CD4-positive, alpha-beta T cell (primary cell): ENCODE results near the gene DAPK1. TPM values are rescaled to one million over a fixed set of nuclear protein-coding genes. Genes with fewer than 3 reads are reported as not detected.

Experiments
- ATAC-seq: fragments of 200-7000 bp; cut with Tn5 transposase; one replicate; pipeline ENCODE4 v1.10.0; 2022; ENCODE audit warnings: mild to moderate bottlenecking; ENCODE audit not compliant: poor library complexity
- CTCF ChIA-PET: fragments of 350-600 bp; sonication (Branson Sonifier 250); formaldehyde crosslinking; loops from one replicate; lab custom pipeline; 2021; ENCODE audit warnings: antibody characterized with exemption, inconsistent platforms; lab: Charles Lee
- POLR2A ChIA-PET: fragments of 350-600 bp; sonication (Branson Sonifier 250); formaldehyde crosslinking; loops from one replicate; lab custom pipeline; 2021; ENCODE audit warnings: antibody characterized with exemption, inconsistent platforms; lab: Charles Lee
- DNase-seq, 14 experiments: peaks; one replicate each; pipeline ENCODE4 v3.0.0-alpha.2; 2013 to 2020; ENCODE audit warnings: mixed read lengths in 2 of 14
- H3K27ac ChIP-seq, 2 donors: one replicate each; pipeline versions ENCODE4 v1.5.1 to v1.7.0; 2013; ENCODE audit warnings: low read length in 2 of 2, low read depth in 1 of 2, mild to moderate bottlenecking in 1 of 2
- H3K27me3 ChIP-seq, 2 experiments: 1 replicate in 1 of 2; 2 replicates in 1 of 2; pipeline versions ENCODE4 v1.6.1 to v1.7.0; 2013; ENCODE audit warnings: low read length in 2 of 2, control low read depth in 1 of 2, mild to moderate bottlenecking in 1 of 2, moderate library complexity in 1 of 2; ENCODE audit not compliant: insufficient read depth in 2 of 2, control insufficient read depth in 1 of 2
- H3K36me3 ChIP-seq: one replicate; pipeline ENCODE4 v1.6.1; 2013; ENCODE audit warnings: low read length, control low read depth; ENCODE audit not compliant: insufficient read depth
- H3K4me1 ChIP-seq: one replicate; pipeline ENCODE4 v1.6.1; 2013; ENCODE audit warnings: low read length, control low read depth; ENCODE audit not compliant: insufficient read depth
- H3K4me3 ChIP-seq: one replicate; pipeline ENCODE4 v1.5.1; 2013; ENCODE audit warnings: mild to moderate bottlenecking, low read length, moderate library complexity
- H3K9me3 ChIP-seq, 2 experiments: 1 replicate in 1 of 2; 2 replicates in 1 of 2; pipeline versions ENCODE4 v1.6.1 to v1.7.0; 2013; ENCODE audit warnings: low read length in 2 of 2, mild to moderate bottlenecking in 2 of 2, control low read depth in 1 of 2, moderate library complexity in 1 of 2; ENCODE audit not compliant: control insufficient read depth in 1 of 2, insufficient read depth in 1 of 2
- H3K27ac Mint-ChIP-seq: one replicate; pipeline ENCODE4 v1.8.0; 2020; ENCODE audit warnings: mixed read lengths
- H3K27me3 Mint-ChIP-seq: one replicate; pipeline ENCODE4 v1.8.0; 2021; ENCODE audit warnings: mixed read lengths
- H3K36me3 Mint-ChIP-seq: one replicate; pipeline ENCODE4 v1.8.0; 2021; ENCODE audit warnings: low read depth, mixed read lengths
- H3K4me1 Mint-ChIP-seq: one replicate; pipeline ENCODE4 v1.8.0; 2021; ENCODE audit warnings: low read depth, mixed read lengths
- H3K4me3 Mint-ChIP-seq: one replicate; pipeline ENCODE4 v1.8.0; 2020; ENCODE audit warnings: mild to moderate bottlenecking, mixed read lengths
- H3K9me3 Mint-ChIP-seq: one replicate; pipeline ENCODE4 v1.8.0; 2020; ENCODE audit warnings: mixed read lengths
- intact Hi-C, 2 experiments: fragments of 100-400 bp; cut with DNase I in 1 of 2; cut with micrococcal nuclease in 1 of 2; formaldehyde crosslinking; loops; one replicate each; pipeline versions ENCODE4 v1.15.1 to v1.9.0; 2023 to 2025; cut with DNase I, micrococcal nuclease
- total RNA-seq, 174 experiments: library from RNA in 2 of 174; stranded (reverse) in 2 of 174; gene quantifications; one replicate each; pipeline ENCODE4 v1.2.3 and lab custom pipeline; 2021 to 2026
- TF ChIP-seq, protein P1 (sequence below): fragments of 200-600 bp; IDR thresholded peaks from one replicate; pipeline ENCODE4 v1.8.0; 2022; ENCODE audit warnings: antibody characterized with exemption, mild to moderate bottlenecking

Gene DAPK1
- total RNA-seq, 2 experiments from 2014 or later: 2.7 TPM

DNA sequence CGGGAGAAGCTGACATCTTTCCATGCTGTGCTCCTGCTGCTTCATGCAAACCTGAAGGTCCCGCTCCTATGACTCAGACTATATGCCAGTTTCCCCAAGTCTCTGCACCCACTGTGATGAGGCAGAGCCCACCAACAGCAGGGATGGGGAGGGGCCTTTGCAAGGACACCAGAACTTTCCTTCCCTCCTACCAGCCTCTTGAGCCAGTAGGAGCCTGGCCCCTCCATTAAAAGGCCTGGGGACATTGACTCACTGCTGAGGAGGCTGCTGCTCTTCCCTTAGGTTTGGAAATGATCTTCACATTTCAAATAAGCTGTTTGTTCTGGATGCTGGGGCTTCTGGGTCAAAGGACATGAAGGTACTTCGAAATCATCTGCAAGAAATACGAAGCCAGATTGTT, 202.2 kb downstream of the DAPK1 start:
- intact Hi-C loops: no loop called here
- Histone ChIP-seq H3K27me3 (no peaks in the 10 kb centered on the region), H3K4me1 (no peaks in the 10 kb centered on the region), H3K27ac (no peak overlapping the region), H3K4me3 (no peak overlapping the region), H3K36me3 (no peaks in the 10 kb centered on the region), H3K9me3 (peaks cover 0 to 4% of the 10 kb centered on the region in 2 experiments)
- TF ChIP-seq, protein P1, sequence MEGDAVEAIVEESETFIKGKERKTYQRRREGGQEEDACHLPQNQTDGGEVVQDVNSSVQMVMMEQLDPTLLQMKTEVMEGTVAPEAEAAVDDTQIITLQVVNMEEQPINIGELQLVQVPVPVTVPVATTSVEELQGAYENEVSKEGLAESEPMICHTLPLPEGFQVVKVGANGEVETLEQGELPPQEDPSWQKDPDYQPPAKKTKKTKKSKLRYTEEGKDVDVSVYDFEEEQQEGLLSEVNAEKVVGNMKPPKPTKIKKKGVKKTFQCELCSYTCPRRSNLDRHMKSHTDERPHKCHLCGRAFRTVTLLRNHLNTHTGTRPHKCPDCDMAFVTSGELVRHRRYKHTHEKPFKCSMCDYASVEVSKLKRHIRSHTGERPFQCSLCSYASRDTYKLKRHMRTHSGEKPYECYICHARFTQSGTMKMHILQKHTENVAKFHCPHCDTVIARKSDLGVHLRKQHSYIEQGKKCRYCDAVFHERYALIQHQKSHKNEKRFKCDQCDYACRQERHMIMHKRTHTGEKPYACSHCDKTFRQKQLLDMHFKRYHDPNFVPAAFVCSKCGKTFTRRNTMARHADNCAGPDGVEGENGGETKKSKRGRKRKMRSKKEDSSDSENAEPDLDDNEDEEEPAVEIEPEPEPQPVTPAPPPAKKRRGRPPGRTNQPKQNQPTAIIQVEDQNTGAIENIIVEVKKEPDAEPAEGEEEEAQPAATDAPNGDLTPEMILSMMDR: no peak
- H3K9me3 Mint-ChIP-seq: no peaks in the 10 kb centered on the region
- ATAC-seq (no peak), DNase-seq (no peak)
- no peak overlapping the region for H3K4me3 Mint-ChIP-seq
- ChIA-PET CTCF (no interaction called here), POLR2A (no interaction called here)
- H3K36me3 Mint-ChIP-seq: no peaks in the 10 kb centered on the region
- no peak overlapping the region for H3K27ac Mint-ChIP-seq
- H3K27me3 Mint-ChIP-seq: no peaks in the 10 kb centered on the region
- H3K4me1 Mint-ChIP-seq: peaks cover 14% of the 10 kb centered on the region

DNA sequence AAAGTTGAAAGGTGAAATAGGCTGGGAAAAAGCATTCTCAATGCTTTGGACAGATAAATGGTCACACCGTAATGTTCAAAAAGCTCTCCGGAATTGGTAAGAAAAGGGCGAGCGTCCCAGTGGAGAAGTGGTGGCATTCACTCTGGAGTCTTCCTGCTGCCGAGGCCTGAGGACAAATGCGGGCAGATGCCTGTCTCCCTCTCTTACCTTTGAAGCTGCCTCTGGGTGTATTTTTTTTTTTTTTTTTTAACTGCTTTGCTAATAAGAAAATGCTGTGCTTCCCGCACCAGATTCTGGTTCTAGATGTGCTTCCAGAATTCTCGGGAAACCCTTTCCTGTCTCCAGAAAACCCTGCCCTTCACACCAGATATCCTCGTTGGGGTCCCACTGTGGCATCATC, 203.8 kb downstream of the DAPK1 start:
- H3K9me3 ChIP-seq: peaks cover 0 to 9% of the 10 kb centered on the region in 2 experiments
- Mint-ChIP-seq H3K4me3 (no peak overlapping the region), H3K27ac (no peak overlapping the region), H3K4me1 (peaks cover 14% of the 10 kb centered on the region), H3K9me3 (no peaks in the 10 kb centered on the region), H3K27me3 (no peaks in the 10 kb centered on the region), H3K36me3 (no peaks in the 10 kb centered on the region)
- no peaks in the 10 kb centered on the region for H3K27me3 ChIP-seq
- intact Hi-C loops: no loop called here
- ChIA-PET CTCF (no interaction called here), POLR2A (no interaction called here)
- no peak overlapping the region for H3K4me3 ChIP-seq
- no peaks in the 10 kb centered on the region for H3K36me3 ChIP-seq
- TF ChIP-seq, protein P1: no peak
- DNase-seq: no peak
- no peak overlapping the region for H3K27ac ChIP-seq
- H3K4me1 ChIP-seq: no peaks in the 10 kb centered on the region
- ATAC-seq: no peak

DNA sequence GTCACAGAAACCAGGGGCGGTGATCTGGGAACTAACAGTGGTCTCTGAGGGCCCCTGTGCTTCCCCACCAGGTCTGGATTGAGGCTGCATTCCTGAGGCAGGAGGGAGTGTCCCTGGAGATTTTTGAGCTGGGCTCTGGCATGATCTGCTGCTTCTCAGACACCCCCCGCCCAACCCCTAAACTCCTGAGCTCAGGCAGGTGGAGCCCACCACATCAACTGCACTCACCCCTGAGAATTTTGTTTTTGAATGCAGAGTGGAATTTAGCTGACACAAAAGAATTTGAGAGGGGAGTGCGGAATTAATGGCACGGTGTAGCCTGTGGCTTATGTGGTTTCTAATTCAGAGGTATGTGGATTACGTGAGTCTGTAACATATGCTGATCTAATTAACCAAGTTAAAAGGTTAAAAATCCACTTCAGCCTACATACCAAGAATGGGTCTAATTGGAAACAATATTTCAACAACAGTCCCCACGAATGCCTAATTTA, 204.3 kb downstream of the DAPK1 start:
- Histone ChIP-seq H3K9me3 (peaks cover 0 to 14% of the 10 kb centered on the region in 2 experiments), H3K27me3 (no peaks in the 10 kb centered on the region), H3K4me3 (no peak overlapping the region), H3K36me3 (no peaks in the 10 kb centered on the region), H3K27ac (no peak overlapping the region), H3K4me1 (no peaks in the 10 kb centered on the region)
- Mint-ChIP-seq H3K9me3 (no peaks in the 10 kb centered on the region), H3K27ac (no peak overlapping the region), H3K27me3 (no peaks in the 10 kb centered on the region), H3K36me3 (no peaks in the 10 kb centered on the region), H3K4me3 (no peak overlapping the region), H3K4me1 (peaks cover 14% of the 10 kb centered on the region)
- POLR2A ChIA-PET: no interaction called here
- intact Hi-C loops: no loop called here
- CTCF ChIA-PET: no interaction called here
- TF ChIP-seq, protein P1: no peak
- ATAC-seq (no peak), DNase-seq (no peak)
